ENCODE measurements around the gene SLC18A2. TPM values are rescaled to one million over a fixed set of nuclear protein-coding genes. Genes with fewer than 3 reads are reported as not detected.
A peak's percentile ranks its signal among the peaks of the same experiment; 100 is the strongest.
"Not testable (repeated sequence)": the region's sequence is repeated elsewhere in the genome, so short reads cannot be mapped to it uniquely, and the experiment has no call there.

SLC18A2 gene
- total RNA-seq, 2 donors from 2014 or later = 0.20 to 1.9 TPM

- Mint-ChIP-seq H3K36me3 (ENCODE audit: low read depth) (no peaks in the 10 kb centered on the region), H3K27ac (no peak overlapping the region)
Observed at GRCh38 chr10:117222552-117222951, 18.4 kb upstream of the SLC18A2 start.

GRCh38 chr10:117222976-117223692 lies 17.8 kb upstream of the SLC18A2 start:
- H3K36me3 Mint-ChIP-seq (ENCODE audit: low read depth) = no peaks in the 10 kb centered on the region
- H3K27ac Mint-ChIP-seq = no peak overlapping the region

More at GRCh38 chr10:117222552-117222951, 18.4 kb upstream of the SLC18A2 start:
- Mint-ChIP-seq H3K4me1 (peaks cover 2% of the 10 kb centered on the region), H3K27me3 (peaks cover 29% of the 10 kb centered on the region), H3K4me3 (no peak overlapping the region)
- H3K9me3 ChIP-seq (ENCODE audit: control insufficient read depth, low read length, poor library complexity, severe bottlenecking) = no peaks in the 10 kb centered on the region
- ATAC-seq = no peak
- DNase-seq = no peak

GRCh38 chr10:117223693-117224430 lies 17.1 kb upstream of the SLC18A2 start:
- H3K36me3 Mint-ChIP-seq (ENCODE audit: low read depth) = no peaks in the 10 kb centered on the region
- ATAC-seq (no peak), DNase-seq (no peak)
- peaks cover 29% of the 10 kb centered on the region for H3K27me3 Mint-ChIP-seq
- no peak overlapping the region for H3K4me3 Mint-ChIP-seq
- H3K9me3 ChIP-seq (ENCODE audit: control insufficient read depth, low read length, poor library complexity, severe bottlenecking) = no peaks in the 10 kb centered on the region
- H3K27ac Mint-ChIP-seq = no peak overlapping the region
- peaks cover 2% of the 10 kb centered on the region for H3K4me1 Mint-ChIP-seq

More at GRCh38 chr10:117222976-117223692, 17.8 kb upstream of the SLC18A2 start:
- no peaks in the 10 kb centered on the region for H3K9me3 ChIP-seq (ENCODE audit: control insufficient read depth, low read length, poor library complexity, severe bottlenecking)
- no peak for DNase-seq
- ATAC-seq = no peak
- no peak overlapping the region for H3K4me3 Mint-ChIP-seq
- peaks cover 29% of the 10 kb centered on the region for H3K27me3 Mint-ChIP-seq
- peaks cover 2% of the 10 kb centered on the region for H3K4me1 Mint-ChIP-seq

GRCh38 chr10:117224881-117225280 lies 16.0 kb upstream of the SLC18A2 start:
- no peak overlapping the region for H3K27ac Mint-ChIP-seq
- H3K4me3 Mint-ChIP-seq = no peak overlapping the region
- peaks cover 3% of the 10 kb centered on the region for H3K36me3 Mint-ChIP-seq (ENCODE audit: low read depth)
- H3K27me3 Mint-ChIP-seq = peaks cover 39% of the 10 kb centered on the region
- ATAC-seq = no peak
- DNase-seq = no peak
- H3K4me1 Mint-ChIP-seq = peaks cover 2% of the 10 kb centered on the region
- no peaks in the 10 kb centered on the region for H3K9me3 ChIP-seq (ENCODE audit: control insufficient read depth, low read length, poor library complexity, severe bottlenecking)

- H3K9me3 ChIP-seq (ENCODE audit: control insufficient read depth, low read length, poor library complexity, severe bottlenecking) = no peaks in the 10 kb centered on the region
- ATAC-seq (no peak), DNase-seq (no peak)
- no peak overlapping the region for H3K27ac Mint-ChIP-seq
- no peak overlapping the region for H3K4me3 Mint-ChIP-seq
- peaks cover 48% of the 10 kb centered on the region for H3K27me3 Mint-ChIP-seq
- peaks cover 3% of the 10 kb centered on the region for H3K36me3 Mint-ChIP-seq (ENCODE audit: low read depth)
- peaks cover 2% of the 10 kb centered on the region for H3K4me1 Mint-ChIP-seq
Observed at GRCh38 chr10:117226813-117227451, 14.0 kb upstream of the SLC18A2 start.

GRCh38 chr10:117228210-117228609 lies 12.7 kb upstream of the SLC18A2 start:
- ATAC-seq = no peak
- no peak for DNase-seq
- H3K4me1 Mint-ChIP-seq = peaks cover 2% of the 10 kb centered on the region
- no peak overlapping the region for H3K4me3 Mint-ChIP-seq
- peaks cover 5% of the 10 kb centered on the region for H3K36me3 Mint-ChIP-seq (ENCODE audit: low read depth)
- peaks cover 61% of the 10 kb centered on the region for H3K27me3 Mint-ChIP-seq
- no peaks in the 10 kb centered on the region for H3K9me3 ChIP-seq (ENCODE audit: control insufficient read depth, low read length, poor library complexity, severe bottlenecking)
- H3K27ac Mint-ChIP-seq = no peak overlapping the region

- not testable (repeated sequence) for ATAC-seq; H3K27ac Mint-ChIP-seq; H3K36me3 Mint-ChIP-seq (ENCODE audit: low read depth); H3K4me1 Mint-ChIP-seq; H3K4me3 Mint-ChIP-seq; H3K9me3 ChIP-seq (ENCODE audit: control insufficient read depth, low read length, poor library complexity, severe bottlenecking); DNase-seq
- peaks cover 78% of the 10 kb centered on the region for H3K27me3 Mint-ChIP-seq
Observed at GRCh38 chr10:117230107-117230506, 10.8 kb upstream of the SLC18A2 start.

- Mint-ChIP-seq H3K4me3 (no peak overlapping the region), H3K36me3 (ENCODE audit: low read depth) (peaks cover 4% of the 10 kb centered on the region), H3K27ac (no peak overlapping the region), H3K4me1 (peaks cover 2% of the 10 kb centered on the region), H3K27me3 (peaks cover 64% of the 10 kb centered on the region)
- ATAC-seq (peak; percentile 37), DNase-seq (no peak)
- no peaks in the 10 kb centered on the region for H3K9me3 ChIP-seq (ENCODE audit: control insufficient read depth, low read length, poor library complexity, severe bottlenecking)
Observed at GRCh38 chr10:117237401-117237991, 3.4 kb upstream of the SLC18A2 start.

GRCh38 chr10:117239051-117239450 lies 1.9 kb upstream of the SLC18A2 start:
- Mint-ChIP-seq H3K36me3 (ENCODE audit: low read depth) (peaks cover 4% of the 10 kb centered on the region), H3K4me3 (no peak overlapping the region)
- DNase-seq = no peak

GRCh38 chr10:117239721-117240620 lies 943 bp upstream of the SLC18A2 start:
- no peak overlapping the region for H3K4me3 Mint-ChIP-seq
- peaks cover 4% of the 10 kb centered on the region for H3K36me3 Mint-ChIP-seq (ENCODE audit: low read depth)
- peaks cover 2% of the 10 kb centered on the region for H3K4me1 Mint-ChIP-seq
- H3K27ac Mint-ChIP-seq = no peak overlapping the region
- H3K27me3 Mint-ChIP-seq = peaks cover 65% of the 10 kb centered on the region
- no peak for ATAC-seq
- no peaks in the 10 kb centered on the region for H3K9me3 ChIP-seq (ENCODE audit: control insufficient read depth, low read length, poor library complexity, severe bottlenecking)
- no peak for DNase-seq

More at GRCh38 chr10:117239051-117239450, 1.9 kb upstream of the SLC18A2 start:
- H3K9me3 ChIP-seq (ENCODE audit: control insufficient read depth, low read length, poor library complexity, severe bottlenecking) = no peaks in the 10 kb centered on the region
- Mint-ChIP-seq H3K27ac (no peak overlapping the region), H3K4me1 (peaks cover 2% of the 10 kb centered on the region), H3K27me3 (peaks cover 64% of the 10 kb centered on the region)
- ATAC-seq = no peak

- DNase-seq = no peak
- no peak for ATAC-seq
- peak overlapping the region; percentile 52 for H3K4me3 Mint-ChIP-seq
Observed at GRCh38 chr10:117241541-117242462, 888 bp downstream of the SLC18A2 start.

More at GRCh38 chr10:117241541-117242462, 888 bp downstream of the SLC18A2 start:
- peaks cover 2% of the 10 kb centered on the region for H3K36me3 Mint-ChIP-seq (ENCODE audit: low read depth)
- H3K27ac Mint-ChIP-seq = no peak overlapping the region
- H3K27me3 Mint-ChIP-seq = peaks cover 56% of the 10 kb centered on the region
- no peaks in the 10 kb centered on the region for H3K9me3 ChIP-seq (ENCODE audit: control insufficient read depth, low read length, poor library complexity, severe bottlenecking)
- peaks cover under 1% of the 10 kb centered on the region for H3K4me1 Mint-ChIP-seq
